H9 (cell line): ENCODE measurements around the gene TGM2. TPM values are rescaled to one million over a fixed set of nuclear protein-coding genes. Genes with fewer than 3 reads are reported as not detected.

Source experiments
- DNase-seq: peaks from one replicate; pipeline ENCODE4 v3.0.0-alpha.2; 2017
- H2AFZ ChIP-seq: one replicate; pipeline ENCODE4 v1.6.1; 2013; ENCODE audit warnings: mild to moderate bottlenecking, low read length, control low read depth, moderate library complexity
- H2AK5ac ChIP-seq: 2 replicates; pipeline ENCODE4 v1.6.1; 2013; ENCODE audit warnings: low read length, control low read depth, mixed read lengths; ENCODE audit not compliant: insufficient read length
- H2BK120ac ChIP-seq: one replicate; pipeline ENCODE4 v1.6.1; 2013; ENCODE audit warnings: low read depth, mild to moderate bottlenecking, low read length, control low read depth, inconsistent platforms; ENCODE audit not compliant: poor library complexity, severe bottlenecking
- H2BK12ac ChIP-seq: 2 replicates; pipeline ENCODE4 v1.6.1; 2013; ENCODE audit warnings: low read length, control low read depth, mixed read lengths, low read depth; ENCODE audit not compliant: insufficient read length
- H2BK15ac ChIP-seq: 2 replicates; pipeline ENCODE4 v1.6.1; 2013; ENCODE audit warnings: low read depth, low read length, control low read depth
- H2BK20ac ChIP-seq: one replicate; pipeline ENCODE4 v1.6.1; 2013; ENCODE audit warnings: low read depth, mild to moderate bottlenecking, low read length, control low read depth, inconsistent platforms; ENCODE audit not compliant: poor library complexity, severe bottlenecking
- H2BK5ac ChIP-seq: 2 replicates; pipeline ENCODE4 v1.6.1; 2013; ENCODE audit warnings: low read length, control low read depth, mixed read lengths; ENCODE audit not compliant: insufficient read length
- H3K14ac ChIP-seq: 2 replicates; pipeline ENCODE4 v1.6.1; 2013; ENCODE audit warnings: low read length, control low read depth; ENCODE audit not compliant: insufficient read depth
- H3K18ac ChIP-seq: 2 replicates; pipeline ENCODE4 v1.6.1; 2013; ENCODE audit warnings: low read depth, mild to moderate bottlenecking, mixed read lengths, low read length, control low read depth; ENCODE audit not compliant: insufficient read length
- H3K23ac ChIP-seq: 2 replicates; pipeline ENCODE4 v1.6.1; 2013; ENCODE audit warnings: low read length, control low read depth, mixed read lengths, low read depth; ENCODE audit not compliant: insufficient read length
- H3K23me2 ChIP-seq: 2 replicates; pipeline ENCODE4 v1.6.1; 2013; ENCODE audit warnings: low read depth, mild to moderate bottlenecking, mixed read lengths, low read length, control low read depth; ENCODE audit not compliant: insufficient read length, poor library complexity, severe bottlenecking
- H3K27ac ChIP-seq: 2 replicates; pipeline ENCODE4 v1.5.1; 2013; ENCODE audit warnings: low read length, control low read depth, mixed read lengths, low read depth; ENCODE audit not compliant: insufficient read length
- H3K27me3 ChIP-seq: 2 replicates; pipeline ENCODE4 v1.6.1; 2013; ENCODE audit warnings: low read length, control low read depth, inconsistent platforms; ENCODE audit not compliant: insufficient read depth
- H3K4ac ChIP-seq: 2 replicates; pipeline ENCODE4 v1.6.1; 2013; ENCODE audit warnings: low read depth, mild to moderate bottlenecking, control low read depth, inconsistent platforms, low read length, moderate library complexity
- H3K4me1 ChIP-seq: 2 replicates; pipeline ENCODE4 v1.6.1; 2013; ENCODE audit warnings: low read length, control low read depth, inconsistent platforms; ENCODE audit not compliant: insufficient read depth
- H3K4me2 ChIP-seq: 2 replicates; pipeline ENCODE4 v1.6.1; 2013; ENCODE audit warnings: low read length, control low read depth, mixed read lengths; ENCODE audit not compliant: insufficient read length, insufficient read depth
- H3K56ac ChIP-seq: 2 replicates; pipeline ENCODE4 v1.6.1; 2013; ENCODE audit warnings: low read depth, mild to moderate bottlenecking, mixed read lengths, low read length, control low read depth; ENCODE audit not compliant: insufficient read length
- H3K79me1 ChIP-seq: 2 replicates; pipeline ENCODE4 v1.6.1; 2013; ENCODE audit warnings: low read depth, mild to moderate bottlenecking, moderate library complexity, low read length, control low read depth, inconsistent platforms; ENCODE audit not compliant: insufficient read depth, poor library complexity, severe bottlenecking
- H3K79me2 ChIP-seq: 2 replicates; pipeline ENCODE4 v1.6.1; 2013; ENCODE audit warnings: low read length, control low read depth, inconsistent platforms; ENCODE audit not compliant: insufficient read depth
- H3K9ac ChIP-seq: 2 replicates; pipeline ENCODE4 v1.6.1; 2013; ENCODE audit warnings: low read length, control low read depth, mixed read lengths; ENCODE audit not compliant: insufficient read length; ENCODE audit errors: extremely low read depth
- H3K9me3 ChIP-seq: one replicate; pipeline ENCODE4 v1.6.1; 2013; ENCODE audit warnings: low read depth, low read length, inconsistent platforms; ENCODE audit not compliant: control insufficient read depth
- H3T11ph ChIP-seq: one replicate; pipeline ENCODE4 v1.6.1; 2013; ENCODE audit warnings: mild to moderate bottlenecking, low read length, control low read depth, inconsistent platforms
- H4K20me1 ChIP-seq: one replicate; pipeline ENCODE4 v1.6.1; 2013; ENCODE audit not compliant: control insufficient read depth, insufficient read length, insufficient read depth
- H4K5ac ChIP-seq: 2 replicates; pipeline ENCODE4 v1.6.1; 2013; ENCODE audit warnings: low read depth, mild to moderate bottlenecking, mixed read lengths, low read length, control low read depth; ENCODE audit not compliant: insufficient read length
- H4K8ac ChIP-seq: replicated peaks from 2 replicates; pipeline ENCODE4 v1.6.1; 2013; ENCODE audit warnings: low read length, control low read depth, mixed read lengths, low read depth; ENCODE audit not compliant: insufficient read length
- H4K91ac ChIP-seq: 2 replicates; pipeline ENCODE4 v1.6.1; 2013; ENCODE audit warnings: low read depth, mild to moderate bottlenecking, moderate library complexity, mixed read lengths, low read length, control low read depth; ENCODE audit not compliant: insufficient read length
- H3K27ac Mint-ChIP-seq, 3 experiments: 2 replicates in 2 of 3; 3 replicates in 1 of 3; pipeline ENCODE4 v1.8.0; 2020 to 2021; ENCODE audit warnings: mixed read lengths in 3 of 3, mild to moderate bottlenecking in 1 of 3, moderate library complexity in 1 of 3
- H3K27me3 Mint-ChIP-seq: 2 replicates; pipeline ENCODE4 v1.8.0; 2021; ENCODE audit warnings: low read depth, mild to moderate bottlenecking, moderate library complexity, mixed read lengths
- H3K36me3 Mint-ChIP-seq, 3 experiments: 2 replicates in 2 of 3; 3 replicates in 1 of 3; pipeline ENCODE4 v1.8.0; 2020 to 2021; ENCODE audit warnings: low read depth in 3 of 3, mixed read lengths in 3 of 3; ENCODE audit not compliant: insufficient read depth in 1 of 3
- H3K4me1 Mint-ChIP-seq, 2 experiments: 2 replicates each; pipeline ENCODE4 v1.8.0; 2020; ENCODE audit warnings: mixed read lengths in 2 of 2
- H3K4me3 Mint-ChIP-seq, 2 experiments: 2 replicates in 1 of 2; 3 replicates in 1 of 2; pipeline ENCODE4 v1.8.0; 2020 to 2021; ENCODE audit warnings: mild to moderate bottlenecking in 2 of 2, mixed read lengths in 2 of 2, moderate library complexity in 1 of 2
- H3K9me3 Mint-ChIP-seq, 2 experiments: 2 replicates in 1 of 2; 3 replicates in 1 of 2; pipeline ENCODE4 v1.8.0; 2020; ENCODE audit warnings: mild to moderate bottlenecking in 2 of 2, mixed read lengths in 2 of 2, moderate library complexity in 1 of 2
- WGBS: extraction: QIAGEN DNeasy Blood & Tissue Kit; methylation state at CpG from one replicate; pipeline ENCODE4 v1.1.7; 2013; ENCODE audit warnings: missing lambda C conversion rate, low lambda C conversion rate, mixed read lengths; ENCODE audit not compliant: insufficient read length; ENCODE audit errors: extremely low coverage; 5-methylcytosine and 5-hydroxymethylcytosine counted together
- total RNA-seq: library from RNA; stranded (reverse); gene quantifications from 2 replicates; pipeline ENCODE4 v1.2.1, GENCODE V29; 2021
- TF ChIP-seq, protein P1 (sequence below): fragments of 200-600 bp; sonication (generic); conservative IDR thresholded peaks from 3 replicates; pipeline ENCODE4 v1.8.0; 2021; ENCODE audit warnings: antibody characterized with exemption, mild to moderate bottlenecking

The TGM2 gene
- total RNA-seq, 1 experiment from 2014 or later = 1.1 TPM

DNA sequence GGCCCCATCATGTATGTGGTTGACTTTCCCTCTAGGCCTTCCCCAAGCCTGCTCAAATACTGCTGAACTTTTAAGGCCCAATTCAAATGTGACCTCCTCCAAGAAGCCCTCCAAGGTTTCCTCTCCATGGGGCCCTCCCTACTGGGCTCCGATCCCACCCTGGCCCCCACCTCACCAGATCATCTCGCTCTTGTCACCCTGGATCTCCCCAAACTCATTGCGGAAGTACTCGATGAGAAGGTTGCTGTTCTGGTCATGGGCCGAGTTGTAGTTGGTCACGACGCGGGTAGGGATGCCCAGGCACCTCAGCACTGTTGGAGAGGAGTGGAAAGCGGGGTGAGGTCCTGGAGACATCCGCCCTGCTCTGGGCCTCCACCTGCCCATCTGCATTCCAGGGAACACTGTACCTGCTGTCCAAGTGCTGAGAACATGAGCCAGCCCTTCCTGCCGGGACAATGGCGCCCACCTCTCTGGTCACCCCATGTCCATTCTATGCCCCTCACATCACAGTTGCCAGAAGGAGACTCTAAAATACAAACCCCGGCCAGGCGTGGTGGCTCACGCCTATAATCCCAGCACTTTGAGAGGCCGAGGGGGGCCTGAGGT is 23.1 kb downstream of the TGM2 start:
- no peak overlapping the region for H3K4ac ChIP-seq
- H3K4me1 ChIP-seq = no peaks in the 10 kb centered on the region
- no peaks in the 10 kb centered on the region for H3K36me3 Mint-ChIP-seq
- no peak overlapping the region for H3K23ac ChIP-seq
- peaks cover 15 to 30% of the 10 kb centered on the region in 2 experiments for H3K4me1 Mint-ChIP-seq
- H3K27ac Mint-ChIP-seq = peak overlapping the region in 1 of 3 experiments; percentile 84; a peak in 1 of 7 replicates
- no peak overlapping the region for H2BK12ac ChIP-seq
- H3K23me2 ChIP-seq = no peaks in the 10 kb centered on the region
- no peak overlapping the region for H3K4me3 Mint-ChIP-seq
- H4K8ac ChIP-seq = no peak overlapping the region
- no peaks in the 10 kb centered on the region for H3K79me1 ChIP-seq
- no peak overlapping the region for H4K5ac ChIP-seq
- H2BK15ac ChIP-seq = no peak overlapping the region
- H3K27me3 Mint-ChIP-seq = no peaks in the 10 kb centered on the region
- DNase-seq = no peak
- no peak overlapping the region for H3K14ac ChIP-seq
- H3K27me3 ChIP-seq = no peaks in the 10 kb centered on the region
- H3K9me3 ChIP-seq = no peaks in the 10 kb centered on the region
- H4K91ac ChIP-seq = no peak overlapping the region
- no peak overlapping the region for H3K18ac ChIP-seq
- no peak overlapping the region for H3T11ph ChIP-seq
- TF ChIP-seq, protein P1, sequence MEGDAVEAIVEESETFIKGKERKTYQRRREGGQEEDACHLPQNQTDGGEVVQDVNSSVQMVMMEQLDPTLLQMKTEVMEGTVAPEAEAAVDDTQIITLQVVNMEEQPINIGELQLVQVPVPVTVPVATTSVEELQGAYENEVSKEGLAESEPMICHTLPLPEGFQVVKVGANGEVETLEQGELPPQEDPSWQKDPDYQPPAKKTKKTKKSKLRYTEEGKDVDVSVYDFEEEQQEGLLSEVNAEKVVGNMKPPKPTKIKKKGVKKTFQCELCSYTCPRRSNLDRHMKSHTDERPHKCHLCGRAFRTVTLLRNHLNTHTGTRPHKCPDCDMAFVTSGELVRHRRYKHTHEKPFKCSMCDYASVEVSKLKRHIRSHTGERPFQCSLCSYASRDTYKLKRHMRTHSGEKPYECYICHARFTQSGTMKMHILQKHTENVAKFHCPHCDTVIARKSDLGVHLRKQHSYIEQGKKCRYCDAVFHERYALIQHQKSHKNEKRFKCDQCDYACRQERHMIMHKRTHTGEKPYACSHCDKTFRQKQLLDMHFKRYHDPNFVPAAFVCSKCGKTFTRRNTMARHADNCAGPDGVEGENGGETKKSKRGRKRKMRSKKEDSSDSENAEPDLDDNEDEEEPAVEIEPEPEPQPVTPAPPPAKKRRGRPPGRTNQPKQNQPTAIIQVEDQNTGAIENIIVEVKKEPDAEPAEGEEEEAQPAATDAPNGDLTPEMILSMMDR = no peak
- H2BK5ac ChIP-seq = no peak overlapping the region
- no peaks in the 10 kb centered on the region for H3K79me2 ChIP-seq
- H2AK5ac ChIP-seq = no peak overlapping the region
- H3K4me2 ChIP-seq = no peak overlapping the region
- H3K9ac ChIP-seq = no peak overlapping the region
- H3K27ac ChIP-seq = no peak overlapping the region
- H4K20me1 ChIP-seq = no peaks in the 10 kb centered on the region
- no peak overlapping the region for H2BK120ac ChIP-seq
- H3K9me3 Mint-ChIP-seq = no peaks in the 10 kb centered on the region
- no peak overlapping the region for H2BK20ac ChIP-seq
- no peak overlapping the region for H3K56ac ChIP-seq
- no CpG with 5 or more reads among the region's 16 CpGs for WGBS
- no peak overlapping the region for H2AFZ ChIP-seq
